HepG2 (cell line): ENCODE data around the gene SF1. TPM values are rescaled to one million over a fixed set of nuclear protein-coding genes. Genes with fewer than 3 reads are reported as not detected.
A peak's percentile ranks its signal among the peaks of the same experiment; 100 is the strongest.

Experiments
- ARHGAP35 ChIP-seq: sonication (generic); formaldehyde crosslinking; IDR thresholded peaks from 2 replicates; pipeline ENCODE4 v1.9.0; 2022; ENCODE audit warnings: mild to moderate bottlenecking, inconsistent platforms, moderate library complexity, missing genetic modification reagents, borderline replicate concordance
- HCFC1 ChIP-seq: fragments of 150-350 bp; IDR thresholded peaks from 2 replicates; pipeline ENCODE4 v1.6.1; 2014; ENCODE audit warnings: low read depth, low read length
- IRF1 ChIP-seq: sonication (generic); formaldehyde crosslinking; IDR thresholded peaks from 2 replicates; pipeline ENCODE4 v1.4.0; 2020; ENCODE audit warnings: low read depth, mild to moderate bottlenecking, missing genetic modification reagents
- ISX ChIP-seq: sonication (generic); formaldehyde crosslinking; conservative IDR thresholded peaks from 2 replicates; pipeline ENCODE4 v1.5.0; 2020; ENCODE audit warnings: missing genetic modification reagents
- KDM5B ChIP-seq: sonication (generic); formaldehyde crosslinking; IDR thresholded peaks from 2 replicates; pipeline ENCODE4 v1.4.0; 2020; ENCODE audit warnings: missing genetic modification reagents, mild to moderate bottlenecking, borderline replicate concordance
- MEIS1 ChIP-seq: sonication (generic); formaldehyde crosslinking; IDR thresholded peaks from 2 replicates; pipeline ENCODE4 v1.9.0; 2021; ENCODE audit warnings: mild to moderate bottlenecking, missing genetic modification reagents, moderate library complexity, borderline replicate concordance
- NR2C2 ChIP-seq: sonication (generic); formaldehyde crosslinking; IDR thresholded peaks from 2 replicates; pipeline ENCODE4 v1.4.0; 2020; ENCODE audit warnings: missing genetic modification reagents, mild to moderate bottlenecking, moderate library complexity, borderline replicate concordance
- PHF20 ChIP-seq: sonication (generic); formaldehyde crosslinking; IDR thresholded peaks from 2 replicates; pipeline ENCODE4 v1.5.0; 2020; ENCODE audit warnings: mild to moderate bottlenecking, missing genetic modification reagents
- REXO4 ChIP-seq: sonication (generic); formaldehyde crosslinking; IDR thresholded peaks from 2 replicates; pipeline ENCODE4 v1.8.0; 2022; ENCODE audit warnings: missing genetic modification reagents, mild to moderate bottlenecking, borderline replicate concordance
- SAFB2 ChIP-seq: sonication (generic); formaldehyde crosslinking; IDR thresholded peaks from 2 replicates; pipeline ENCODE4 v1.5.1; 2020; ENCODE audit warnings: missing genetic modification reagents, low read depth, mild to moderate bottlenecking, borderline replicate concordance
- SMAD1 ChIP-seq: sonication (generic); formaldehyde crosslinking; IDR thresholded peaks from 2 replicates; pipeline ENCODE4 v1.4.0; 2020; ENCODE audit warnings: missing genetic modification reagents, low read depth, mild to moderate bottlenecking, borderline replicate concordance
- ZBTB21 ChIP-seq: sonication (generic); formaldehyde crosslinking; IDR thresholded peaks from 2 replicates; pipeline ENCODE4 v1.4.0; 2020; ENCODE audit warnings: missing genetic modification reagents
- ZHX2 ChIP-seq, 2 experiments: sonication (generic) in 1 of 2; formaldehyde crosslinking in 1 of 2; IDR thresholded peaks; 2 replicates each; pipeline versions ENCODE4 v1.6.1 to v1.9.0; 2014 to 2022; ENCODE audit warnings: antibody characterized with exemption in 1 of 2, borderline replicate concordance in 1 of 2, inconsistent platforms in 1 of 2, low read depth in 1 of 2, missing genetic modification reagents in 1 of 2
- ZNF280D ChIP-seq: sonication (generic); formaldehyde crosslinking; IDR thresholded peaks from 2 replicates; pipeline ENCODE4 v1.5.1; 2020; ENCODE audit warnings: mild to moderate bottlenecking, missing genetic modification reagents
- ZNF576 ChIP-seq: sonication (generic); formaldehyde crosslinking; IDR thresholded peaks from 2 replicates; pipeline ENCODE4 v1.4.0; 2020; ENCODE audit warnings: mild to moderate bottlenecking, missing genetic modification reagents
- ZSCAN25 ChIP-seq: sonication (generic); formaldehyde crosslinking; IDR thresholded peaks from 2 replicates; pipeline ENCODE4 v1.8.0; 2022; ENCODE audit warnings: mild to moderate bottlenecking, missing genetic modification reagents
- polyA plus RNA-seq, 8 experiments: library from polyadenylated mRNA; depleted of rRNA in 3 of 8; stranded (reverse) in 7 of 8; unstranded in 1 of 8; fragments of >200 nt; fragmentation: Illumina TruSeq in 4 of 8; extraction: Trizol in 4 of 8; gene quantifications; 2 replicates each; pipeline versions ENCODE4 v1.2.1 to v1.2.3, GENCODE V29; 2011 to 2016; ENCODE audit warnings: low read depth in 4 of 8, missing spikeins in 1 of 8, mixed read lengths in 1 of 8; ENCODE audit not compliant: insufficient read depth in 1 of 8
- total RNA-seq, 5 experiments: library from RNA; depleted of rRNA; stranded (reverse); fragments of >200 nt; fragmentation: Illumina TruSeq; extraction: Trizol; gene quantifications; 2 replicates each; pipeline ENCODE4 v1.2.3, GENCODE V29; 2016; ENCODE audit warnings: low read depth in 1 of 5

SF1 gene
- total and polyA plus RNA-seq, 2 of the 13 experiments (the other 11 are each of a cell fraction or from before 2014, with no cell fraction given): 55.5 to 70.4 TPM

GRCh38 chr11:64778473-64779298, at the start of gene SF1 (continued):
- no peak; the same call in 1 of the 2 replicates for TF ChIP-seq ZSCAN25 (CRISPR knock-in tag)
- no peak; the same call in 1 of the 2 replicates for TF ChIP-seq HCFC1
- no peak for TF ChIP-seq ISX (CRISPR knock-in tag)
- TF ChIP-seq SAFB2 (CRISPR knock-in tag): no peak
- no peak for TF ChIP-seq ARHGAP35 (CRISPR knock-in tag)
- TF ChIP-seq KDM5B (CRISPR knock-in tag): no peak
- peak; percentile 51; the same call in 1 of the 2 replicates for TF ChIP-seq PHF20 (CRISPR knock-in tag)
- TF ChIP-seq SMAD1: no peak
- TF ChIP-seq MEIS1: no peak
- TF ChIP-seq ZNF576 (CRISPR knock-in tag): no peak
- no peak for TF ChIP-seq ZNF280D (CRISPR knock-in tag)
- TF ChIP-seq REXO4 (CRISPR knock-in tag): no peak
- TF ChIP-seq ZBTB21 (CRISPR knock-in tag): peak; percentile 72
- TF ChIP-seq NR2C2: peak; percentile 68
- peak; percentile 91 for TF ChIP-seq ZHX2 (IDR thresholded peaks at IDR 0.05; ENCODE audit: low read depth)
- no peak for TF ChIP-seq ZHX2 (CRISPR knock-in tag; IDR thresholded peaks at IDR 0.05; ENCODE audit: borderline replicate concordance)
- no peak for TF ChIP-seq IRF1 (CRISPR knock-in tag)
